Neuronal stem cell (in vitro differentiated cells): ENCODE results near the gene CASP7.

Experiments used
- DNase-seq: peaks from one replicate; pipeline ENCODE4 v3.0.0-alpha.2; 2013; ENCODE audit warnings: low spot score
- H2AFZ ChIP-seq: one replicate; pipeline ENCODE4 v1.6.1; 2013; ENCODE audit warnings: mild to moderate bottlenecking, low read length, inconsistent platforms
- H2AK5ac ChIP-seq: 2 replicates; pipeline ENCODE4 v1.6.1; 2013; ENCODE audit warnings: low read depth, mild to moderate bottlenecking, inconsistent platforms, low read length, moderate library complexity, mixed read lengths
- H2BK120ac ChIP-seq: 2 replicates; pipeline ENCODE4 v1.6.1; 2013; ENCODE audit warnings: low read depth, mild to moderate bottlenecking, inconsistent platforms, low read length, moderate library complexity, mixed read lengths
- H2BK12ac ChIP-seq: one replicate; pipeline ENCODE4 v1.6.1; 2013; ENCODE audit warnings: low read length, inconsistent platforms
- H2BK15ac ChIP-seq: 2 replicates; pipeline ENCODE4 v1.6.1; 2013; ENCODE audit warnings: mild to moderate bottlenecking, low read length, inconsistent platforms, mixed read lengths
- H2BK5ac ChIP-seq: one replicate; pipeline ENCODE4 v1.6.1; 2013; ENCODE audit warnings: inconsistent platforms, mild to moderate bottlenecking, low read length, moderate library complexity
- H3K14ac ChIP-seq: one replicate; pipeline ENCODE4 v1.6.1; 2013; ENCODE audit warnings: low read length, inconsistent platforms
- H3K18ac ChIP-seq: 2 replicates; pipeline ENCODE4 v1.6.1; 2013; ENCODE audit warnings: low read length, inconsistent platforms
- H3K23ac ChIP-seq: 2 replicates; pipeline ENCODE4 v1.6.1; 2013; ENCODE audit warnings: low read depth, mild to moderate bottlenecking, mixed read lengths, low read length, inconsistent platforms; ENCODE audit not compliant: poor library complexity
- H3K27ac ChIP-seq: replicated peaks from 3 replicates; pipeline ENCODE4 v1.5.1; 2013; ENCODE audit warnings: low read length, inconsistent platforms
- H3K27me3 ChIP-seq, 3 experiments: 2 replicates each; pipeline ENCODE4 v1.6.1; 2013; ENCODE audit warnings: low read length in 3 of 3, mild to moderate bottlenecking in 2 of 3, inconsistent platforms in 1 of 3, low read depth in 1 of 3, mixed read lengths in 1 of 3, moderate library complexity in 1 of 3; ENCODE audit not compliant: control insufficient read depth in 3 of 3, insufficient read depth in 3 of 3
- H3K36me3 ChIP-seq, 2 donors: replicated peaks in 1 of 2; 2 replicates each; pipeline ENCODE4 v1.6.1; 2013; ENCODE audit warnings: low read length in 2 of 2; ENCODE audit not compliant: control insufficient read depth in 2 of 2, insufficient read depth in 2 of 2
- H3K4ac ChIP-seq: 2 replicates; pipeline ENCODE4 v1.6.1; 2013; ENCODE audit warnings: inconsistent platforms, mild to moderate bottlenecking, low read length, moderate library complexity
- H3K4me1 ChIP-seq, 2 donors: 1 replicate in 1 of 2; 2 replicates in 1 of 2; pipeline ENCODE4 v1.6.1; 2013; ENCODE audit warnings: low read length in 2 of 2, low read depth in 1 of 2; ENCODE audit not compliant: control insufficient read depth in 2 of 2, insufficient read depth in 1 of 2
- H3K4me2 ChIP-seq: one replicate; pipeline ENCODE4 v1.6.1; 2013; ENCODE audit warnings: mild to moderate bottlenecking, low read length, inconsistent platforms; ENCODE audit not compliant: insufficient read depth, poor library complexity, severe bottlenecking
- H3K4me3 ChIP-seq, 2 donors: 2 replicates each; pipeline ENCODE4 v1.5.1; 2013; ENCODE audit warnings: low read length in 2 of 2, mild to moderate bottlenecking in 2 of 2, inconsistent platforms in 1 of 2, moderate library complexity in 1 of 2
- H3K79me1 ChIP-seq: one replicate; pipeline ENCODE4 v1.6.1; 2013; ENCODE audit warnings: low read depth, mild to moderate bottlenecking, inconsistent platforms, low read length, moderate library complexity
- H3K9ac ChIP-seq: one replicate; pipeline ENCODE4 v1.6.1; 2013; ENCODE audit warnings: mild to moderate bottlenecking, low read depth, low read length, inconsistent platforms; ENCODE audit not compliant: poor library complexity
- H3K9me3 ChIP-seq, 2 donors: replicated peaks in 1 of 2; 2 replicates each; pipeline versions ENCODE3 to v1.6.1; 2013; ENCODE audit warnings: low read length in 2 of 2, mild to moderate bottlenecking in 2 of 2, inconsistent platforms in 1 of 2, low read depth in 1 of 2, mixed read lengths in 1 of 2, moderate library complexity in 1 of 2; ENCODE audit not compliant: control insufficient read depth in 2 of 2, insufficient read depth in 1 of 2
- H4K8ac ChIP-seq: one replicate; pipeline ENCODE4 v1.6.1; 2013; ENCODE audit warnings: low read depth, mild to moderate bottlenecking, inconsistent platforms, low read length, moderate library complexity
- H4K91ac ChIP-seq: one replicate; pipeline ENCODE4 v1.6.1; 2013; ENCODE audit warnings: low read length, low read depth, mild to moderate bottlenecking, inconsistent platforms; ENCODE audit not compliant: poor library complexity
- WGBS, 2 donors: extraction: QIAGEN DNeasy Blood & Tissue Kit; methylation state at CpG; one replicate each; pipeline ENCODE4 v1.1.7; 2013; ENCODE audit warnings: missing lambda C conversion rate in 2 of 2, mixed read lengths in 1 of 2; ENCODE audit not compliant: insufficient read length in 2 of 2, insufficient replicate concordance in 1 of 2; ENCODE audit errors: extremely low coverage in 2 of 2; 5-methylcytosine and 5-hydroxymethylcytosine counted together

Gene CASP7

GRCh38 chr10:113641702-113642101, 38.0 kb upstream of the CASP7 start:
- H2BK5ac ChIP-seq = no peak overlapping the region
- H2AFZ ChIP-seq = no peak overlapping the region
- no peak overlapping the region for H2BK12ac ChIP-seq
- no peak overlapping the region for H3K18ac ChIP-seq
- no peak overlapping the region for H3K4ac ChIP-seq
- no peak for DNase-seq
- H3K36me3 ChIP-seq = no peaks in the 10 kb centered on the region
- no peak overlapping the region for H3K9ac ChIP-seq
- no peak overlapping the region for H2BK120ac ChIP-seq
- H3K4me1 ChIP-seq = peaks cover 0 to 2% of the 10 kb centered on the region in 2 donors
- peaks cover 0 to 3% (median 0%) of the 10 kb centered on the region in 3 experiments for H3K27me3 ChIP-seq
- no peak overlapping the region for H3K4me3 ChIP-seq
- H2BK15ac ChIP-seq = no peak overlapping the region
- H3K9me3 ChIP-seq = peaks cover 0 to 2% of the 10 kb centered on the region in 2 donors
- no peak overlapping the region for H2AK5ac ChIP-seq
- H3K79me1 ChIP-seq = no peaks in the 10 kb centered on the region
- no peak overlapping the region for H3K23ac ChIP-seq
- H4K8ac ChIP-seq = no peak overlapping the region
- WGBS, 2 donors = no CpG with 5 or more reads among the region's 4 CpGs
- H4K91ac ChIP-seq = no peak overlapping the region
- H3K14ac ChIP-seq = no peak overlapping the region
- no peak overlapping the region for H3K27ac ChIP-seq
- no peak overlapping the region for H3K4me2 ChIP-seq

- H3K79me1 ChIP-seq = no peaks in the 10 kb centered on the region
- no peak overlapping the region for H3K4me3 ChIP-seq
- no peak overlapping the region for H3K14ac ChIP-seq
- no peaks in the 10 kb centered on the region for H3K9me3 ChIP-seq
- H3K4me2 ChIP-seq = no peak overlapping the region
- H2BK15ac ChIP-seq = no peak overlapping the region
- H3K27ac ChIP-seq = no peak overlapping the region
- H4K8ac ChIP-seq = no peak overlapping the region
- peaks cover 0 to 2% of the 10 kb centered on the region in 2 donors for H3K4me1 ChIP-seq
- H2AFZ ChIP-seq = no peak overlapping the region
- H3K9ac ChIP-seq = no peak overlapping the region
- no peak overlapping the region for H3K18ac ChIP-seq
- no peak overlapping the region for H3K23ac ChIP-seq
- no peak for DNase-seq
- H3K4ac ChIP-seq = no peak overlapping the region
- no peak overlapping the region for H2AK5ac ChIP-seq
- no peaks in the 10 kb centered on the region for H3K36me3 ChIP-seq
- H4K91ac ChIP-seq = no peak overlapping the region
- no peak overlapping the region for H2BK120ac ChIP-seq
- H3K27me3 ChIP-seq = peaks cover 0 to 3% (median 0%) of the 10 kb centered on the region in 3 experiments
- H2BK12ac ChIP-seq = no peak overlapping the region
- no peak overlapping the region for H2BK5ac ChIP-seq
- WGBS, 2 donors = no CpG with 5 or more reads among the region's 4 CpGs
Observed at GRCh38 chr10:113643183-113643582, 36.5 kb upstream of the CASP7 start.

- no peaks in the 10 kb centered on the region for H3K27me3 ChIP-seq
- H3K4ac ChIP-seq = no peak overlapping the region
- no peaks in the 10 kb centered on the region for H3K9me3 ChIP-seq
- no peak for DNase-seq
- no peak overlapping the region for H2BK15ac ChIP-seq
- no peak overlapping the region for H2BK120ac ChIP-seq
- H3K27ac ChIP-seq = no peak overlapping the region
- no peak overlapping the region for H2BK5ac ChIP-seq
- H3K36me3 ChIP-seq = no peaks in the 10 kb centered on the region
- H2AFZ ChIP-seq = no peak overlapping the region
- H4K8ac ChIP-seq = no peak overlapping the region
- no peak overlapping the region for H2AK5ac ChIP-seq
- peaks cover 0 to 2% of the 10 kb centered on the region in 2 donors for H3K4me1 ChIP-seq
- no CpG with 5 or more reads among the region's 7 CpGs for WGBS, 2 donors
- no peak overlapping the region for H3K4me2 ChIP-seq
- H3K23ac ChIP-seq = no peak overlapping the region
- no peak overlapping the region for H3K9ac ChIP-seq
- no peak overlapping the region for H3K4me3 ChIP-seq
- no peak overlapping the region for H2BK12ac ChIP-seq
- H3K79me1 ChIP-seq = no peaks in the 10 kb centered on the region
- H3K18ac ChIP-seq = no peak overlapping the region
- no peak overlapping the region for H4K91ac ChIP-seq
- no peak overlapping the region for H3K14ac ChIP-seq
Observed at GRCh38 chr10:113644185-113645120, 35.3 kb upstream of the CASP7 start.

GRCh38 chr10:113646336-113647201, 33.1 kb upstream of the CASP7 start:
- WGBS, 2 donors = no CpG with 5 or more reads among the region's 10 CpGs
- DNase-seq = no peak
- Histone ChIP-seq H3K79me1 (no peaks in the 10 kb centered on the region), H3K9ac (no peak overlapping the region), H3K27ac (no peak overlapping the region), H3K27me3 (no peaks in the 10 kb centered on the region), H3K4ac (no peak overlapping the region), H4K8ac (no peak overlapping the region), H2BK12ac (no peak overlapping the region), H3K18ac (no peak overlapping the region), H3K36me3 (no peaks in the 10 kb centered on the region), H2AFZ (no peak overlapping the region), H3K14ac (no peak overlapping the region), H2BK120ac (no peak overlapping the region), H2BK15ac (no peak overlapping the region), H2AK5ac (no peak overlapping the region), H3K4me1 (peaks cover 0 to 2% of the 10 kb centered on the region in 2 donors), H3K23ac (no peak overlapping the region), H3K4me2 (no peak overlapping the region), H2BK5ac (no peak overlapping the region), H3K4me3 (no peak overlapping the region), H4K91ac (no peak overlapping the region), H3K9me3 (no peaks in the 10 kb centered on the region)
